ENCODE results near the gene VAV3. TPM values are rescaled to one million over a fixed set of nuclear protein-coding genes. Genes with fewer than 3 reads are reported as not detected.

Gene VAV3
- polyA plus RNA-seq, 1 donor (not counting 4 experiments of a cell fraction or from before 2014, with no cell fraction given) = 19.6 TPM

DNA sequence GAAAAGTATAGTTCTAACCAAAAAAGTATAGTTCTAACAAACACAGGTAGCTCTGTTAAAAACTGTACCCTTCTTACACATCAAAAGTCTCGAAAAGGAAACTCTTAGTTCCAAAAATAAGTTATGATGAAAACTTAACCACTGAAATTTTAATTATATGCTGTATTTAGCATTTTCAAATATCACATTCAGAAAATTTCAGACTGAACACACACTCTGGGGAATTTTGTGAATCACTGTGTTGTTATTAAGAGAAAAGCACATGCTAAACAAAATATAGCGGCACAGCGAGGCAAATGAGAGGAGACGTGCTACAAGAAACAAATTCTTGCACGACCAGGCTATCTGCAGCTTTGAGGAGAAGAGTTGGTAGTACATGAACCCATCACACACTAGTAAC lies 30.4 kb downstream of the VAV3 start:
- Histone ChIP-seq H3K79me2 (ENCODE audit: control insufficient read depth, insufficient read depth, low read length) (no peaks in the 10 kb centered on the region), H3K4me2 (ENCODE audit: control insufficient read depth, extremely low read depth, insufficient read depth, low read depth, low read length) (no peak overlapping the region), H3K4me1 (ENCODE audit: control insufficient read depth, extremely low read depth, insufficient read depth, low read length) (peaks cover 12% of the 10 kb centered on the region), H3K9me1 (ENCODE audit: control insufficient read depth, extremely low read depth, insufficient read depth, low read length) (no peaks in the 10 kb centered on the region), H3K27ac (ENCODE audit: control insufficient read depth, insufficient read depth, low read length) (no peak overlapping the region), H3K27me3 (ENCODE audit: control insufficient read depth, extremely low read depth, insufficient read depth, low read length) (no peaks in the 10 kb centered on the region), H2AFZ (ENCODE audit: control insufficient read depth, low read length) (no peak overlapping the region), H3K36me3 (ENCODE audit: control insufficient read depth in 2 of 2, extremely low read depth in 1 of 2, insufficient read depth in 2 of 2, low read length in 2 of 2) (no peaks in the 10 kb centered on the region), H3K9ac (ENCODE audit: control insufficient read depth, extremely low read depth, insufficient read depth, low read length) (no peak overlapping the region), H3K9me3 (ENCODE audit: control insufficient read depth, low read depth, low read length) (no peaks in the 10 kb centered on the region), H4K20me1 (ENCODE audit: control insufficient read depth, extremely low read depth, insufficient read depth, low read length) (peaks cover 4% of the 10 kb centered on the region), H3K4me3 (ENCODE audit: control insufficient read depth in 2 of 3, extremely low read depth in 1 of 3, insufficient read depth in 2 of 3, low read depth in 1 of 3, low read length in 3 of 3) (no peak overlapping the region)
- dilution Hi-C loops (cut with MboI; ENCODE audit: extremely low pct_ligation_motif_present, low sequenced_read_pairs) = no loop called here
- TF ChIP-seq, protein P1, sequence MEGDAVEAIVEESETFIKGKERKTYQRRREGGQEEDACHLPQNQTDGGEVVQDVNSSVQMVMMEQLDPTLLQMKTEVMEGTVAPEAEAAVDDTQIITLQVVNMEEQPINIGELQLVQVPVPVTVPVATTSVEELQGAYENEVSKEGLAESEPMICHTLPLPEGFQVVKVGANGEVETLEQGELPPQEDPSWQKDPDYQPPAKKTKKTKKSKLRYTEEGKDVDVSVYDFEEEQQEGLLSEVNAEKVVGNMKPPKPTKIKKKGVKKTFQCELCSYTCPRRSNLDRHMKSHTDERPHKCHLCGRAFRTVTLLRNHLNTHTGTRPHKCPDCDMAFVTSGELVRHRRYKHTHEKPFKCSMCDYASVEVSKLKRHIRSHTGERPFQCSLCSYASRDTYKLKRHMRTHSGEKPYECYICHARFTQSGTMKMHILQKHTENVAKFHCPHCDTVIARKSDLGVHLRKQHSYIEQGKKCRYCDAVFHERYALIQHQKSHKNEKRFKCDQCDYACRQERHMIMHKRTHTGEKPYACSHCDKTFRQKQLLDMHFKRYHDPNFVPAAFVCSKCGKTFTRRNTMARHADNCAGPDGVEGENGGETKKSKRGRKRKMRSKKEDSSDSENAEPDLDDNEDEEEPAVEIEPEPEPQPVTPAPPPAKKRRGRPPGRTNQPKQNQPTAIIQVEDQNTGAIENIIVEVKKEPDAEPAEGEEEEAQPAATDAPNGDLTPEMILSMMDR (optimal IDR thresholded peaks at IDR 0.05 in 1 of 3, IDR thresholded peaks at IDR 0.05 in 1 of 3, conservative IDR thresholded peaks at IDR 0.05 in 1 of 3; ENCODE audit: extremely low read depth in 1 of 3, insufficient read depth in 2 of 3, low read length in 3 of 3) = no peak
- TF ChIP-seq EZH2 (IDR thresholded peaks at IDR 0.05; ENCODE audit: low read length) = no peak
- FAIRE-seq = no peak
- no peak for DNase-seq (ENCODE audit: low read depth, low spot score)

GRCh38 chr1:107933736-107934135 lies 31.2 kb downstream of the VAV3 start:
- Histone ChIP-seq H3K4me3 (ENCODE audit: control insufficient read depth in 2 of 3, extremely low read depth in 1 of 3, insufficient read depth in 2 of 3, low read depth in 1 of 3, low read length in 3 of 3) (no peak overlapping the region), H3K36me3 (ENCODE audit: control insufficient read depth in 2 of 2, extremely low read depth in 1 of 2, insufficient read depth in 2 of 2, low read length in 2 of 2) (no peaks in the 10 kb centered on the region), H3K79me2 (ENCODE audit: control insufficient read depth, insufficient read depth, low read length) (no peaks in the 10 kb centered on the region), H4K20me1 (ENCODE audit: control insufficient read depth, extremely low read depth, insufficient read depth, low read length) (peaks cover 4% of the 10 kb centered on the region), H3K9ac (ENCODE audit: control insufficient read depth, extremely low read depth, insufficient read depth, low read length) (no peak overlapping the region), H3K9me3 (ENCODE audit: control insufficient read depth, low read depth, low read length) (no peaks in the 10 kb centered on the region), H3K27me3 (ENCODE audit: control insufficient read depth, extremely low read depth, insufficient read depth, low read length) (no peaks in the 10 kb centered on the region), H3K9me1 (ENCODE audit: control insufficient read depth, extremely low read depth, insufficient read depth, low read length) (no peaks in the 10 kb centered on the region), H3K4me1 (ENCODE audit: control insufficient read depth, extremely low read depth, insufficient read depth, low read length) (peaks cover 12% of the 10 kb centered on the region), H3K4me2 (ENCODE audit: control insufficient read depth, extremely low read depth, insufficient read depth, low read depth, low read length) (no peak overlapping the region), H3K27ac (ENCODE audit: control insufficient read depth, insufficient read depth, low read length) (no peak overlapping the region), H2AFZ (ENCODE audit: control insufficient read depth, low read length) (no peak overlapping the region)
- DNase-seq (ENCODE audit: low read depth, low spot score) (no peak), FAIRE-seq (no peak)
- dilution Hi-C loops (cut with MboI; ENCODE audit: extremely low pct_ligation_motif_present, low sequenced_read_pairs) = no loop called here
- TF ChIP-seq EZH2 (IDR thresholded peaks at IDR 0.05; ENCODE audit: low read length) = no peak
- TF ChIP-seq, protein P1 (optimal IDR thresholded peaks at IDR 0.05 in 1 of 3, IDR thresholded peaks at IDR 0.05 in 1 of 3, conservative IDR thresholded peaks at IDR 0.05 in 1 of 3; ENCODE audit: extremely low read depth in 1 of 3, insufficient read depth in 2 of 3, low read length in 3 of 3) = no peak
